NCI-H510A treated with DMSO at 0.1 percent for 48 hours (cell line): ENCODE data around the gene GDF15.
A peak's percentile ranks its signal among the peaks of the same experiment; 100 is the strongest.

Source experiments
- DNase-seq: peaks from one replicate; lab custom pipeline; 2025; lab: John Stamatoyannopoulos, UW

GDF15 gene

GRCh38 chr19:18431351-18432197 is 45.6 kb downstream of the GDF15 start:
- no peak for DNase-seq

DNA sequence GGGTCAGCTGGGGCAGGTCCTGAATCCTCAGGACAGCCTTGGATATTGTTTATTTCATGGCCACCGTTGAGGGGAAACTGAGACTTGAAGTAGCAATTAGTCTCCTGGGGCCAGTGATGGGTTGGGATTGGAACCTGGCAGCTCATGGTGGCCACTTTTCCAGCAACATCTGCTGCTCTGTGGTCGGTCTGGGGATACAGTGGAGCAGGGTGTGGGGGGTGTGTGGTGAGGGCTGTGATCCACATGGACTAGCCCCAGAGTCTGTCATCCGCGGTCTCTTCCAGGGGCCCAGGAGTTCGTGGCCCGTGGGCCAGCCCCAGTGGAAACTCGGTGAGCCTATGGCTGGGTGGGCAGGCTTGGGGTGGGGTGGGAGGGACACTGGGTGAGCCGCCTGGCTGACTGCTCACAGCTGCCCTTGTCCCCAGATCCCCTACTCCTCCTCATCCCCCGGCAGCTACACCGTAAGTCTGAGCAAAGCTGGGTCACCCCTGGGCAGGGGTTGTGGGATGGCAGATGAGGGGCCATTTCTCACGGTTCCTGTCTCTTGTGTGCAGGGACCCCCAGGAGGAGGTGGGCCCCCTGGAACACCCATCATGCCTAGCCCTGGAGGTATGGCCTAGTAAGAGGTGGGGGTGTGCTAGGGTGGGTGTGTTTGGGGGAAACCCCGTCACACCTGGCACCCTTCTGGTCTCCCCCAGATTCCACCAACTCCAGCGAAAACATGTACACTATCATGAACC is 46.5 kb downstream of the GDF15 start:
- DNase-seq, result no peak

DNA sequence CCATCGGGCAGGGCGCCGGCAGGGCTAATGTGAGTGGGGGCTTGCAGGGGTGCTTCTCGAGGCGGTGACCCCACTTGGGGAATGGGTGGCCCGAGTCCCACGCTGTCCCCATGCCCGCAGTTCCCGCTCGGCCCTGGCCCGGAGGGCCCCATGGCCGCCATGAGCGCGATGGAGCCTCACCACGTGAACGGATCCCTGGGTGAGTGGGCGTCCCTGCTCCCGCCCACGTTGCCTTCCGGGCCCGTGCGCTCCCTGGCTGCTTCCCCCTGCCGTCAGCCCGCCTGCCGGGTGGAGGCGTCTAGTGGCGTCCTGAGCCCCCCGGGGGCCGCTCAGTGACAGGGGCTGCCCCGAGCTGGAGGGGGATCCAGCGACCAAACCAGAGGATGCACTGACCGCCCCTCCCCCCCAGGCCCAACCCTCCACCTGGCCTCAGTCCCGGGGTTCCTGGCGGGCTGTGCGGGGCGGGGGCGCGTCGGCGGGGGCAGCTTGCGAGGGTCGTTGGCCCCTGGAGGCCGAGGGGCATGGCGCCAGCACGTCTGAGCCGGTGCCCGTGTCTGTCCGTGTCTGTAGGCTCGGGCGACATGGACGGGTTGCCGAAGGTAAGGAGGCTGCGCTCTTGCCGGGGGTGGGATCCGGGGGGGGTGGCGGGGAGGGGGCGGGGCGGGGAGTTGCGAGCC is 47.2 kb downstream of the GDF15 start:
- DNase-seq, result peak; percentile 17

- DNase-seq, result peak; percentile 30
These were observed 47.9 kb downstream of the GDF15 start for GRCh38 chr19:18433735-18434398.

- no peak for DNase-seq
These were observed 48.6 kb downstream of the GDF15 start for GRCh38 chr19:18434411-18435175.

GRCh38 chr19:18435178-18435841 is 49.4 kb downstream of the GDF15 start:
- no peak for DNase-seq

DNA sequence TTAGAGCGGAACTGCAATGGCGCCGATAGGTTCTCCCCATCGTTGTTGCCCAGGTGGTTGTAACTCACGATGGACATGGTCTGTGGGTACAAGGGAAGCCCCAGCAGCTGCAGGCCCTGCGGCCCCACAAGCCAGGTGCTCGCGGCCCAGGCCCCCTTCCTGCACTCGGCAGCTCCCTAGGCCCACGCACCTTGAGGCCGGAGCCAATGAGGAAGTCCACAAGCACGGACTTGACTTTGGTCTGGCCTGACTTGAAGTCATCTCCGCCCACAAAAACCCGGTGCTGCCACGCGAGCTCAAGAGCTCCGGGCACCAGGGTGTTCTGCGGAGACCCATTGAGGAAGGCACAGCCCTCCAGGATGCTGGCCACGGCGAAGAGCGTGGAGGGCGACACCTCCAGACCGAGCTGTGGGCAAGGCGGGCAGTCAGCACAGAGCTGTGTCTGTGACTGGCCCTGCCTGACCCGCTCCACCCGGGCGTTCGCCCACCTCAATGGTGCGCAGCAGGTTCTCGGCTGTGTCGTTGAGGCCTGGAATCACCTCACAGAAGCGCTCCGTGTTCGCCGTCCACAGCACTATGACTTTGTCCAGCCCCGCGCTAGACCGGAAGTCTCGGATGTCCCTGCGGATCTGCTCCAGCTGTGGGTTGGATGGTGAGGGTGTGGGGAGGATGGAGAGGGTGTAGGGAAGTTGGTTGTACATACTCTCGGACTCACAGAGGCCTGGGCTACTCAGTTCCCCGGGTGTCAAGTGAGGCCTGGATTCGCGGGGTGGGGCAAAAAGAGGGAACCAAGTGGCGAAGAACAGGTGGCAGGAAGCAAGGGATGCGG is 50.1 kb downstream of the GDF15 start:
- no peak for DNase-seq

DNA sequence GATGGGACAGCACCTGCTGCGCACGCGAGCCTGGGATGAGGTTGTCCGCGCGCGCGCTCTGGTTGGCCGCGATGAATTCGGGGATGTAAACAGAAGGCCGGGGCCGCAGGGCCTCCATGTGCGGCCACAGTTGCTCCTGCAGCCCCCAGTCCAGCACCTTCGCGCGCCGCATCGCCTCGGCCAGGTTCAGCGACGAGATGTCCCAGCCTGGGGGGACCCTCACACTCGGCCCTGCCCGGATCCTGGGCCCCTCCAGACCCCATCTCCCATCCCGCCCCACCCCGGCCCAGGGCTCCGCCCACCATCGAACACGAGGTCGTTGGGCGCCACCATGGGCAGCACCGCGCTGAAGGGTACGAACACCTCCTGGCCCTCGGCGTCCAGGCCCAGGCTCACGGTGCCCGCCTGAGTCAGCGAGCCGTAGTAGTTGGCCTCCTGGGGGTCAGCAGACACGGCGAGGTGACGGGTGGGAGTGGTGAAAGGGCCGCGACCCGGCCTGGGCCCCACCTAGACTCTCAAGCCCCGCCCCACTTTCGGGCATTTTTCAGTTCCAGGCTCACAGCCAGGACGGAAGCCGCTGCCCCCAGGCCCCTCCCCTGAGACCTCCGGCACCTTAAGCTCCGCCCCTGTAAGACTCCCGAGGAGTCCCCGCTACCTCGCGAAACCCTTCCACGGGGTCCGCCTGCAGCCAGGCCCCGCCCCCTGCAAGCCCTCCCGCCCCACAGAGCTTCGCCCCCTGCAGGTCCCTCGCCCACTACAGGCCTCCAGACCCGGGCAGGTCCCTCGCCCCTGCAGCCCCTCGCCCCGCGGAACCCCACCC is 50.9 kb downstream of the GDF15 start:
- no peak for DNase-seq

- DNase-seq, result peak; percentile 47
These were observed 51.8 kb downstream of the GDF15 start, which contains the start of gene ISYNA1 for GRCh38 chr19:18437491-18438330. ISYNA1 (minus strand) TSS chr19:18438133; CDS start chr19:18437979, 154 bp downstream.

- DNase-seq, result no peak
These were observed 52.5 kb downstream of the GDF15 start for GRCh38 chr19:18438331-18439024.
